SJCRH30 (cell line): ENCODE results near the gene C19orf18. TPM values are rescaled to one million over a fixed set of nuclear protein-coding genes. Genes with fewer than 3 reads are reported as not detected.
A peak's percentile ranks its signal among the peaks of the same experiment; 100 is the strongest.
"Not testable (repeated sequence)": the region's sequence is repeated elsewhere in the genome, so short reads cannot be mapped to it uniquely, and the experiment has no call there.

ENCODE experiments used
- DNase-seq, 2 experiments: peaks; one replicate each; pipeline ENCODE4 v3.0.0-alpha.2; 2015 to 2020
- H3K27ac ChIP-seq: fragments of 250-450 bp; sonication (Bioruptor Pico); 2 replicates; pipeline ENCODE4 v1.5.1; 2020; ENCODE audit warnings: mild to moderate bottlenecking, moderate library complexity
- H3K27me3 ChIP-seq: fragments of 250-450 bp; sonication (Bioruptor Pico); 2 replicates; pipeline ENCODE4 v1.5.1; 2020; ENCODE audit warnings: mild to moderate bottlenecking, moderate library complexity
- H3K36me3 ChIP-seq: fragments of 250-450 bp; sonication (Bioruptor Pico); 2 replicates; pipeline ENCODE4 v1.5.1; 2020; ENCODE audit warnings: mild to moderate bottlenecking, moderate library complexity
- H3K4me1 ChIP-seq: fragments of 250-450 bp; sonication (Bioruptor Pico); 2 replicates; pipeline ENCODE4 v1.5.1; 2020; ENCODE audit warnings: mild to moderate bottlenecking, moderate library complexity
- H3K4me3 ChIP-seq: fragments of 250-450 bp; sonication (Bioruptor Pico); 2 replicates; pipeline ENCODE4 v1.5.1; 2020; ENCODE audit warnings: mild to moderate bottlenecking, moderate library complexity
- H3K9me3 ChIP-seq: fragments of 250-450 bp; sonication (Bioruptor Pico); replicated peaks from 2 replicates; pipeline ENCODE4 v1.5.1; 2020; ENCODE audit warnings: mild to moderate bottlenecking, moderate library complexity
- total RNA-seq: library from RNA; depleted of rRNA; stranded (reverse); fragments of >200 nt; shearing (Covaris generic); gene quantifications from 2 replicates; pipeline ENCODE4 v1.2.3, GENCODE V29; 2014; rRNA removed

The C19orf18 gene
- 0.16 and 0.18 TPM in 2 replicates for total RNA-seq

GRCh38 chr19:57974434-57974833 is at the start of gene C19orf18:
C19orf18 (minus strand) TSS chr19:57974534; CDS start chr19:57974432, 102 bp downstream.
- H3K4me1 ChIP-seq = no peaks in the 10 kb centered on the region
- no peak within 1 kb of the TSS for H3K4me3 ChIP-seq
- H3K9me3 ChIP-seq = peaks cover 29% of the 10 kb centered on the region

DNA sequence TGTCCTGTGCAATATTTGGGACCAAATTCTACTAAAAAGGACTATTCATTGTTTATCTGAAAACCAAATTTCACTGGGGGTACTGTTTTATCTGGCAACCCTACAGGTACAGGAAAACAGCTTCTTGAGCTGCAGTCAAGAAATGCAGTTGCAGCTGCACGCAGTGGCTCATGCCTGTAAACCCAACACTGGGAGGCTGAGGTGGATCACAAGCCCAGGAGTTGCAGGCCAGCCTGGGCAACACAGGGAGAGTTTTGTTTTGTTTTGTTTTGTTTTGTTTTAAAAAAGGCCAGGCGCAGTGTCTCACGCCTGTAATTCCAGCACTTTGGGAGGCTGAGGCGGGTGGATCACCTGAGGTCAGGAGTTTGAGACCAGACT is 47.9 kb upstream of the C19orf18 start:
- Histone ChIP-seq H3K4me3 (no peak overlapping the region), H3K9me3 (no peaks in the 10 kb centered on the region)

More at GRCh38 chr19:57974434-57974833, at the start of gene C19orf18:
- H3K36me3 ChIP-seq = peaks cover 18% of the 10 kb centered on the region
- no peak for DNase-seq
- no peaks in the 10 kb centered on the region for H3K27me3 ChIP-seq
- H3K27ac ChIP-seq = no peak within 1 kb of the TSS

DNA sequence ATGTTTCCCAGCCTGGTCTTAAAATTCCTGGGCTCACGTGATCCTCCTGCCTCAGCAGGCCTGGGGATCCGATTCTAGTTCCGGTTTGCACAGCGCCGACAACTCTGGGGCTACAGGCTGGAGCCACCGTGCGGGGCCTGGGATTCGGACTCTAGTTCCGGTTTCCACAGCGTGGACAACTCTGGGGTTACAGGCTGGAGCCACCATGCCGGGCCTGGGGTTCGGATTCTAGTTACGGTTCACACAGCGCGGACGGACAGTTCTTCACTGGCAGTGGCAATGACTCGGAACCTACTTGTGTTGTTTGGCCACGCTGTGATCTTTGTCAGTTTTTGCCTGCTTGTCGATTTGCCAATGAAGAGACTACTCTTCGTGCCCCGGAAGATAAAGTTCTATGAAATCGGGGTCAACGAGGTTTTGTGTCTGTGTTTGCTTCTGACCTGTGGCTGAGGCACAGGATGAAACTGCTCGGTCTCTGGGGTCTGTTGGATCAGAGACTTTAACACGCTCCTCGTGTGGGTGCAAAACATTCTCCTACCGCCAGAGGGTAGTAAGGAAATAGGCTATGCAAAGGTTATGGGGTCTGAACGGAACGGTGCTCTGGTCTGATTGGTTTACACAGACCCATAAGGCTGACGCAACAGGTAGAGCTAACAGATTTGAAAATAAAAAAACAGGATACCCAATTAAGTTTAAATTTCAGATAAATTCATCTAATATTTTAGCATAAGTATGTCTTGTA is 47.4 kb upstream of the C19orf18 start:
- Histone ChIP-seq H3K4me1 (no peaks in the 10 kb centered on the region), H3K36me3 (no peaks in the 10 kb centered on the region), H3K27me3 (no peaks in the 10 kb centered on the region), H3K9me3 (no peaks in the 10 kb centered on the region), H3K27ac (no peak overlapping the region), H3K4me3 (no peak overlapping the region)
- peak; percentile 36 to 53 for DNase-seq

More for the DNA sequence above, 47.9 kb upstream of the C19orf18 start:
- no peak overlapping the region for H3K27ac ChIP-seq
- no peaks in the 10 kb centered on the region for H3K27me3 ChIP-seq
- no peaks in the 10 kb centered on the region for H3K4me1 ChIP-seq
- no peak for DNase-seq
- H3K36me3 ChIP-seq = no peaks in the 10 kb centered on the region

DNA sequence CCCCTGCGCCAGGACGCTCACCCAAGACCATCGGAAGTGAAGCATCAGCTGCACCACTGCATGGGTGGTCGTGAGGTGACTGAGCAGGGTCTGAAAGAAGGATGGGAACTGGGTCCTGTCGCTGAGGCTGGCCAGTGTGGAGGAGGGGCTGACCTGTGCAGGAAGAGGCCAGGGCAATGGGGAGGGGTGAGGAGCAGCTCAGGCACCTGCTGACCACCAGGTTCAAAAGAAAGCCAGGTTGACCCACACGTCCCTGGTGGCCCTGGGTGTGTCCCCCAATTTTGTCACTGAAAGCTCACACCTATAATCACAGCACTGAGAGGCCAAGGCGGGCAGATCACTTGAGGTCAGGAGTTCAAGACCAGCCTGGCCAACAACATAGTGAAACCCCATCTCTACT is 45.8 kb upstream of the C19orf18 start:
- no peaks in the 10 kb centered on the region for H3K9me3 ChIP-seq
- no peaks in the 10 kb centered on the region for H3K27me3 ChIP-seq
- H3K27ac ChIP-seq = no peak overlapping the region

GRCh38 chr19:58014141-58014540 is 39.8 kb upstream of the C19orf18 start:
- no peak for DNase-seq

More for the DNA sequence above, 45.8 kb upstream of the C19orf18 start:
- H3K4me3 ChIP-seq = no peak overlapping the region
- no peak for DNase-seq
- no peaks in the 10 kb centered on the region for H3K36me3 ChIP-seq
- H3K4me1 ChIP-seq = no peaks in the 10 kb centered on the region

GRCh38 chr19:58010507-58010906 is 36.2 kb upstream of the C19orf18 start:
- H3K27me3 ChIP-seq = no peaks in the 10 kb centered on the region

More at GRCh38 chr19:58014141-58014540, 39.8 kb upstream of the C19orf18 start:
- H3K4me3 ChIP-seq = no peak overlapping the region
- no peaks in the 10 kb centered on the region for H3K9me3 ChIP-seq
- no peaks in the 10 kb centered on the region for H3K4me1 ChIP-seq
- no peaks in the 10 kb centered on the region for H3K36me3 ChIP-seq
- H3K27ac ChIP-seq = no peak overlapping the region
- no peaks in the 10 kb centered on the region for H3K27me3 ChIP-seq

GRCh38 chr19:58009666-58010301 is 35.5 kb upstream of the C19orf18 start:
- H3K27me3 ChIP-seq = no peaks in the 10 kb centered on the region
- no peaks in the 10 kb centered on the region for H3K4me1 ChIP-seq
- peaks cover 6% of the 10 kb centered on the region for H3K36me3 ChIP-seq
- H3K9me3 ChIP-seq = no peaks in the 10 kb centered on the region; the same call in 1 of the 2 replicates
- peak overlapping the region; percentile 61 for H3K4me3 ChIP-seq
- H3K27ac ChIP-seq = peak overlapping the region; percentile 48
- peak; percentile 90 to 92 for DNase-seq

More at GRCh38 chr19:58010507-58010906, 36.2 kb upstream of the C19orf18 start:
- Histone ChIP-seq H3K36me3 (peaks cover 6% of the 10 kb centered on the region), H3K4me3 (peak overlapping the region; percentile 61), H3K4me1 (no peaks in the 10 kb centered on the region), H3K9me3 (no peaks in the 10 kb centered on the region), H3K27ac (no peak overlapping the region)
- DNase-seq = no peak

GRCh38 chr19:58009301-58009665 is 34.9 kb upstream of the C19orf18 start:
- peak overlapping the region; percentile 61 for H3K4me3 ChIP-seq
- no peaks in the 10 kb centered on the region for H3K4me1 ChIP-seq
- peaks cover 6% of the 10 kb centered on the region for H3K36me3 ChIP-seq
- H3K27ac ChIP-seq = peak overlapping the region; percentile 48; the same call in 1 of the 2 replicates
- no peaks in the 10 kb centered on the region for H3K27me3 ChIP-seq
- DNase-seq = no peak
- H3K9me3 ChIP-seq = no peaks in the 10 kb centered on the region; the same call in 1 of the 2 replicates

DNA sequence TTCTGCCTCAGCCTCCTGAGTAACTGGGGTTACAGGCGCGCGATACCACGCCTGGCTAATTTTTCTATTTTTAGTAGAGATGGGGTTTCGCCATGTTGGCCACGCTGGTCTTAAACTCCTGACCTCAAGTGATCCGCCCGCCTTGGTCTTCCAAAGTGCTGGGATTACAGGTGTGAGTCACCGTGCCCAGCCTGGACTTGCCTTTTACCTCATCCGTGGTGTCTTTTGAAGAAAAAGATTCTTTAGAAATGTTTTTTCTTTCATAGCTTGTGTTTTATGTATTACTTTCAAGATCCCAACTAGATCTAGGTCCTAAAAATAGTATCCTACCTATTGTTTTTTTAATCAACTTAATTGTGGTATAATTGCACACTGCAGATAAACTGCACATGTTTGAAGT is 34.5 kb upstream of the C19orf18 start:
- H3K27ac ChIP-seq, H3K9me3 ChIP-seq: not testable (repeated sequence)
- peak overlapping the region; percentile 61 for H3K4me3 ChIP-seq

GRCh38 chr19:58007285-58007684 is 33.0 kb upstream of the C19orf18 start:
- DNase-seq = peak in 1 of 2 experiments; percentile 26
- H3K36me3 ChIP-seq = peaks cover 6% of the 10 kb centered on the region
- no peaks in the 10 kb centered on the region; the same call in 1 of the 2 replicates for H3K9me3 ChIP-seq
- no peaks in the 10 kb centered on the region for H3K27me3 ChIP-seq
- H3K4me3 ChIP-seq = no peak overlapping the region
- no peaks in the 10 kb centered on the region for H3K4me1 ChIP-seq
- no peak overlapping the region for H3K27ac ChIP-seq

More for the DNA sequence above, 34.5 kb upstream of the C19orf18 start:
- not testable (repeated sequence) for H3K36me3 ChIP-seq, H3K4me1 ChIP-seq, H3K27me3 ChIP-seq, DNase-seq

- Histone ChIP-seq H3K4me3 (peak overlapping the region; percentile 85), H3K4me1 (no peaks in the 10 kb centered on the region), H3K27ac (peak overlapping the region; percentile 87), H3K36me3 (peaks cover 35% of the 10 kb centered on the region), H3K9me3 (peaks cover 2% of the 10 kb centered on the region; the same call in 1 of the 2 replicates), H3K27me3 (no peaks in the 10 kb centered on the region)
- no peak for DNase-seq
Measured at GRCh38 chr19:58003174-58003828, 29.0 kb upstream of the C19orf18 start.

- peaks cover 2% of the 10 kb centered on the region; the same call in 1 of the 2 replicates for H3K9me3 ChIP-seq
- peak within 1 kb of the TSS; percentile 87 for H3K27ac ChIP-seq
- no peaks in the 10 kb centered on the region for H3K4me1 ChIP-seq
- DNase-seq = peak; percentile 84 to 87
- peaks cover 43% of the 10 kb centered on the region for H3K36me3 ChIP-seq
- no peaks in the 10 kb centered on the region for H3K27me3 ChIP-seq
- peak within 1 kb of the TSS; percentile 85 for H3K4me3 ChIP-seq
Measured at GRCh38 chr19:58002384-58003173, 28.2 kb upstream of the C19orf18 start, which contains the start of gene ZNF606. ZNF606 (minus strand) TSS chr19:58002820; CDS start chr19:58001319, 1,501 bp downstream.

DNA sequence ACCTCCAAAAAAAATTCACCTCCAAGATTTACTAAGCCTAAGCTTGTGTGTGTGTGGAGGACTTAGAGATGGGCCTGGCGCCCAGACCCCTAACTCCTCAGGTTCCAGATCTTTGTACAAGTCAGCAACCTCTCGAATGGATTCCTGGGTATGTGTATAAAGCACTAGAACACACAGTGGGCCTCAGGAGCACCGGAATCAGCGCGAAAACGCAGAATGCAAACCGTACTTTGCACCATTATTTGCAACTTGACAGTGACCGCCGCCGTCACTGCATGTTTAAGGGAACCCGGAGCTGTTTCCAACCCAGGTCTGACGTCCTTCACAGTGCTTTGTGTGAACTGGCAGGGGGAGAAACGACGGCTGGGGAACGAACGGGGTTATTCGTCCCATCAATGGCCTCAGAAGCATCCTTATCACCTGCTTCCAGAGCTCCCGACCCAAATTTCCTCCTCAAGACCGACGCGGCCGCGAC is 27.6 kb upstream of the C19orf18 start:
- Histone ChIP-seq H3K36me3 (peaks cover 49% of the 10 kb centered on the region), H3K4me3 (peak overlapping the region; percentile 85), H3K4me1 (no peaks in the 10 kb centered on the region), H3K9me3 (peaks cover 5% of the 10 kb centered on the region; the same call in 1 of the 2 replicates), H3K27ac (peak overlapping the region; percentile 87), H3K27me3 (no peaks in the 10 kb centered on the region)
- DNase-seq = peak in 1 of 2 experiments; percentile 8

DNA sequence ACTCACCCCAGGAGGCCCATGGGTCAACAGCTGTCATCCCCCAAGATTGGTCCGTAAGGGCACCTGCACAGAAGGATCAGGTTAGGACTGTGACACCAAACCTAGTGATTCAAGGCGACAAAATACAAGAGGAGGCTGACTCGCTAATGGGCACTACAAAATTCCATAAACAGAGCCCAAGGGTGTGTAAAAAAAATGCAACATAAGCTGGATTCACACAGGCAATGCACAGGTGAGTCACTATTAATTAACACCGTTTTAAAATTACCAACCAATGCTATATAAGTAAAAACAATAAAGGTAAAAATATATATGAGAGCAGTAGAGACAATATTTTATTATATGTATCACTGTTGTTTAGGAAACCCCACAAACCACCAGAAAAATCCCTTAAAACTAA is 26.3 kb upstream of the C19orf18 start:
- Histone ChIP-seq H3K27ac (no peak overlapping the region), H3K4me1 (no peaks in the 10 kb centered on the region), H3K36me3 (peaks cover 49% of the 10 kb centered on the region), H3K27me3 (no peaks in the 10 kb centered on the region), H3K9me3 (peaks cover 5% of the 10 kb centered on the region; the same call in 1 of the 2 replicates), H3K4me3 (no peak overlapping the region)
- no peak for DNase-seq
